Measurements from ENCODE around the gene SLC44A5.
"Not testable (repeated sequence)": the region's sequence is repeated elsewhere in the genome, so short reads cannot be mapped to it uniquely, and the experiment has no call there.

The SLC44A5 gene

GRCh38 chr1:75366595-75366994, 244.3 kb downstream of the SLC44A5 start:
- no peak for DNase-seq (ENCODE audit: low read depth)

DNA sequence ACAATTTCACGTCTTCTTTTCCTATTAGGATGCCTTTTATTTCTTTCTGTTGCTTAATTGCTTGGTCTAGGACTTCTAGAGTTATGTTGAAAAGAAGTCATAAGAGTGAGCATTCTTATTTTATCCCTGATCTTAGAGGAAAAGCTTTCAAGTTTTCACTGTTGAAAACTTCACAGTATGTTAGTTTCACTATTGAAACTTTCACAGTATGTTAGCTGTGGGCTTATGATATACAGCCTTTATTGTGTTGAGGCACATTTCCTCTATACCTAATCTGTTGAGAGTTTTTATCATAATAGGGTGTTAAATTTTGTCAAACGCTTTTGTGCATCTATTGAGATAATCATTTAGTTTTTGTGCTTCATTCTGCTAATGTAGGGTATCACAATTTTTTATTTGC, 249.7 kb downstream of the SLC44A5 start:
- no peak for DNase-seq (ENCODE audit: low read depth)

GRCh38 chr1:75354267-75354666, 256.6 kb downstream of the SLC44A5 start:
- not testable (repeated sequence) for DNase-seq (ENCODE audit: low read depth)

DNA sequence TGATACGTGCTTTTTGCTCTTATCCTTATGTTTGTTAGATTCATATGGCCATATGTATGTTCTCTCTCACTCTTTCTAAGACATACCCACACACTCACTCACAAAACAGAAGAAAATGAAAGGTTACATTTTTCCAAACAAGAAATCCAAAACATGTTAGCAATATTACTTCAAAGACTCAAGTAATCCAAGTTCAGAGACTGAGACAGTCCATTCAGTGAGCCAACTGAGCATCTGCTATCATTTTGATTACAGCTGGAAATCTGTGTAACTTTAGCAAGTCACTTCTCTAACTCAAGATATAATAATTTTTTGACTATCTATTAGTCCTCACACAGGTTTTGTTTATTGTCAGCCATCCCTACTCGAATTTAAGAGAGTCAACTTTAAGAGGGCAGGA, 257.9 kb downstream of the SLC44A5 start:
- DNase-seq (ENCODE audit: low read depth) = no peak

GRCh38 chr1:75345538-75346292, 265.2 kb downstream of the SLC44A5 start:
- DNase-seq (ENCODE audit: low read depth) = no peak

- DNase-seq (ENCODE audit: low read depth) = no peak
Observed at GRCh38 chr1:75342786-75343185, 268.1 kb downstream of the SLC44A5 start.

DNA sequence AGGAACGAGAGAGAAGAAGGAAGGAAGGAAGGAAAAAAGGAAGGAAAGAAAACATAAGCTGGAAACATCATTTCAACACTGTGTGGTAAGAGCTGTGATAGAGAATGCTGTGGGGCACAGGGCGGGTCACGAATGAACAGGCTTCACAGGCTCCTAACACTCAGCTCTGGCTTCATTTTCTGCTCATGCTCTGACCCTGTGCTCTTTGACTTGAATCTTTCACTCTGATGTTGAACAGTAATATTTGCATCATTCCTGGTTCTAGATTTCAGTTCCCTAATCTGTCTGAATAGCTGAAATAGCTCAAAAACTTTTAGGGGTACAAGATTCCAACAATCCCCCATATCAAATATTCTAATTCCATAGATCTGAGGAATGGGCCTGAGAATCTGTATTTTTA, 269.4 kb downstream of the SLC44A5 start:
- DNase-seq (ENCODE audit: low read depth) = no peak

DNA sequence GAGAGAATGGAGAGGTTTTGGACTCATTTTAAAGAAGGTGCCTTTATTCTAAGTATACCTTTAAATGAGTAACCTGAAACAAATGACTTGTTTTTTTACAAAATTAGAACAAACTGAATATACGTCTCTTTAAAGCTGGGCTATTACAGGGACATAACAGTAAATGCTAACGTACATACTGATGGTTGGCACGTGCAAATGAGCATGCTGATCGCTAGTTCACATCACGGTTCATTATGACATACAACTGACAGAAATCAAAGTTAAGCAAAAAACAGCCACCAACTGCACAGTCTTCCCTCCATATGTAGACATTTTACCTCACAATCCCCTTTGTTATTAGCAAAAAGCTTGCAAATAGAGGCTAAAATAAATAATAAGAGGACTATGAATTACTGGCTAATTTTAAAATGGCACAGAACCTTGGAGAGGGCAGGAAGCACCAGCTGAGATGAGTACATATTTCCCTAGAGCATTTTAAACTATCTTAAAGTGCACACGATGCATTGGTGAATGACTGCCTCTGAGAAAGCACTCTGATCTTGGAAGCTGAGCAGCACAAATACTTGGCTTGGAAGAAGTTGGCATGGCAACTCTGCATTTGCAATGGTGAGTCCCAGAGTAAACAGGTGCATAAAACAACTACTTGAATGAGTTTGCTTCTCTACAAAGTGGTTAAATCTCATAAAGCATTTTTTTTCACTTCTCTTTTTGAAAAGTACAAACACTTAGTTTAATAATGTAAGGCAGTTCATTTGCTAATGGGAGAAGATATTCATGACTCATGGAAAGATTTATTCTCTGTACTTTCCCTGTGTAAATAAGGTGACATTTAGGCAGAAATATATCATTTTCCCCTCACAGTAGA, 272.1 kb downstream of the SLC44A5 start:
- DNase-seq (ENCODE audit: low read depth) = no peak

DNA sequence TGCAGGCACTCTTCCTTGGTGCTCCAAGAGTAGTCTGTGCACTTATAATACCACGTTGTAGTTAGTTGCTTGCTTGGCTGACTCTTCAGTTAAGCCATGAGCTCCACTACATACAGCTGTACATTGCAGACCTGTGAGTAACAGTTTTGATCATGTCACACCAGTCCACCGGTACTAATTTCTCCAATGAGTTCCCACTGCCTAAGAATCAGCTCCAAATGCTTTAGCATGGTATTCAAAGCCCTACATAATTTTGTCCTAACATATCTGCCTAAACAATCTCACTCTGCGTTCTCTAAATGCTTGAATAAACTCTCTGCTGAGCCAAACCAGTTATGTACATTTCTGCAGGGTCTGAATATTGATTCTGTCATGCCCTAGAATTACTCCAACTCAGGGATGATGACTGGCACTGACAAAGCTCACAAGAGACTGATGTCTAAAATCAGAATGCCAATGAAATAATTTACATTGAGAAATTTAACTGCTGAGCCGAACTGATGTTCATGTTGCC, 276.0 kb downstream of the SLC44A5 start:
- DNase-seq (ENCODE audit: low read depth) = no peak

DNA sequence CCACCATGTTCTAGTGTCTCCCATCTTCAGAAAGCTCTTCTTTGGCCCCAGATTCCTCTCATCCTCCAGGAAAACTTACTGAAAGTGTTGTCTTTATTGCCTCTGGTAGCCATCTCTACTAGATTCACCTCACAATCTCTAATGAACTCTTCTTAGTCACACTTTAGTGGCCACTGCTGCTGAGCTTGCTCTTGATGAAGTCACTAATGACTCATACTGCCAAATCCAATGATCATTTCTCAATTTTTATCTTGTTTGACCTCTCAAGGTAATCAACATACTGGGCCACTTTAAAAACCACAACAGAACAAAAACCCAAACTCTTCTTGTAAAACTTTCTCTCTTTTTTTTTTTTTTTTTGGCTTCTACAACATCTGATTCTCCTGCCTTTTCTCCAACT, 280.3 kb downstream of the SLC44A5 start:
- no peak for DNase-seq (ENCODE audit: low read depth)

DNA sequence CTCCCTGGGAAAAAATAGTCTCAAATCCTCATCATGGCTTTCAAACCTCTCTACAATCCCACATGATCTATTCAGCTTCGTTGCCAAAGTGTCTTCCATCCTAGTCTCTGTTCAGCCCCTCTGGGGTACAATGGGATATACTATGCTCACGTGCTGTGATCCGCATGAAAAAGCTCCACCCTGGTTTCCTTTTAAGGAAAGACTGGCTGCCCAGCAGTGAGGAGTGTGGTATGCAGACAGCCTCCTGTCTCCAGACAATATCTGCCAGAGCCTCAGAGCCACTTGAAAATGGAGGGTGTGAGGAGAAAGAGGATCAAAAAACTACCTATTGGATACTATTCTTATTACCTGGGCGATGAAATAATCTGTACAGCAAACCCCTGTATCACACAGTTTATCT, 282.2 kb downstream of the SLC44A5 start:
- DNase-seq (ENCODE audit: low read depth) = no peak

DNA sequence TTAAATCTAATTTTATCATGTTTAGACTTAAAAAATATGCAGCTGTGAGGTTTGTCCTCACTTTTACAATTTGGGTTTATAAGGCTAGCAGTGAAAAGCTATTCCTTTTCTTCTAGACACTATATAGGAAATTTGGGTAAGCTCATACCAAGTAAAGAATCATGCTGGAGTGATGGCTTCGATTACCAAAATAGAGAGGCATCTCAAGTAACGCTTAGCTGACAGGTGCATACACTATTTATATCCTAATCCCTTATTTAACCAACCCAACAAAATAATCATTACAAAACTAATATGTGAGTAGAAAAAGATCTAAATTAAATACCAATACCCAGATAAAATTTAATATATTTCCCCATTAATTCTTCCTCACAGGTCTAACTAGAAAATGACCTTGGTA, 283.5 kb downstream of the SLC44A5 start:
- no peak for DNase-seq (ENCODE audit: low read depth)

DNA sequence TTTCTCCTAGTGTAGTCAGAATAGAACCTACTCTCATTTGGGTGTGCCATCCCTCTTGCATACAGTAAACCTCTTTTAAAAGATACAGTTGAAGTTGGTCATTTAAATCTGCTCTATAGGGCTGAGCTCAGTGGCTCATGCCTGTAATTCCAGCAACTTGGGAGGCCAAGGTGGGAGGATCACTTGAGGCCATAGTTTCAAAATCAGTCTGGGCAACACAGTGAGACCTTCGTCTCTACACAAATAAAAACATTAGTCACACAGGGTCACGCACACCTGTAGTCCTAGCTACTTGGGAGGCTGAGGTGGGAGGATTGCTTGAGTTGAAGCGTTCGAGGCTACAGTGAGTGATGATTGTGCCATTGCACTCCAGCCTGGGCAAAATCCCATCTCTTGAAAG, 292.9 kb downstream of the SLC44A5 start:
- DNase-seq (ENCODE audit: low read depth) = no peak

DNA sequence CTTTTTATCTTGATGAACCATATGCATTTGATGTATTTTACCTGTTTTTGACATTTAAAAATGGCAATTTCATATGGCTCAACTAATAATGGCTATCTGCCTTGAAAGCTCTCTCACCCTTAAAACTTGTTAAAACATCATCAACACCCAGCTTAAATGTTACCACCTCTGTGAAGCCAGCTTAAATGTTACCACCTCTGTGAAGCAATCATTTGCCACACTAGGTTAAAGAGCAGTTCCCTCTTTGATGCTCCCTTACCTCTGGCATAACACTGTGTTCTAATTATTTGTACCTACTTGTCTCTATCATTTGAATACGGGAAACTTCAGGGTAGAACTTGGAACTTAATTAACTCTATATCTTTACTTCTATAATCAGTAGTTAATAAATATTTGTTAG, 294.7 kb downstream of the SLC44A5 start:
- no peak for DNase-seq (ENCODE audit: low read depth)

DNA sequence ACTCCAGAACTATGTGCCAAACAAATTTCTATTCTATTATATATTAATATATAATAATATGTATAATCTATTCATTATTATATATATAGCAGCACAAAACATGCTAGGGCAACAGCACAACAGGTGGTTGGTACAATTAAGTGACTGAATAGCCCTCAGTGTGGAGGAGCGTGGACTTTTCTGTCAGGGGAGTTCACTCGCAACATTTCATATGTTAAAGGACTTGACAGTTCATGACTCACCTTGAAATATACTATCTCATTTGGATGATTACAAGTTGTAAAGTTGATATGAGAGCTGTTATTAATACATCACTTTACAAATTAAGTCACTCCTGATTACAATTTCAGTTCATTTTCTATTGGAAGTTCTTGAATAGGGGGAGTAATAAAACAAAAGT, 298.3 kb downstream of the SLC44A5 start:
- no peak for DNase-seq (ENCODE audit: low read depth)

DNA sequence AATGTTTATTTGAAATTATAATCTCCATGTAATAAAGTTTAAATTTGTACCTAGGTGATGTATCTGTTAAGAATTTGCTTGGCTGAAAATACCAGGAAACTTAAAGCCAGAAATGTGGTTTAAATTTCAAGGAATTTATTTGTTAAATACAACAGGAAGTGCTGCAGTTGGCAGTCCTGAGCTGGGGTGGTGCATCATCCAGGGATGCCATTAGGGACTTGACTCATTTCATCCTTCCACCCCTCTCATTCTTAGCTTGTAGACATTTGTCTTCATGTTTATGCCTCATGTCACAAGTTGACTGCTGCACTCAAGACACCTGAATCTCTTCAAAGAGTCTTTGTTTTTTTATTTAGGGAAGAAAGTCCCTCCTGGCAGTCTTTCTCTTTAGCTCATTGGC, 300.8 kb downstream of the SLC44A5 start:
- DNase-seq (ENCODE audit: low read depth) = no peak

DNA sequence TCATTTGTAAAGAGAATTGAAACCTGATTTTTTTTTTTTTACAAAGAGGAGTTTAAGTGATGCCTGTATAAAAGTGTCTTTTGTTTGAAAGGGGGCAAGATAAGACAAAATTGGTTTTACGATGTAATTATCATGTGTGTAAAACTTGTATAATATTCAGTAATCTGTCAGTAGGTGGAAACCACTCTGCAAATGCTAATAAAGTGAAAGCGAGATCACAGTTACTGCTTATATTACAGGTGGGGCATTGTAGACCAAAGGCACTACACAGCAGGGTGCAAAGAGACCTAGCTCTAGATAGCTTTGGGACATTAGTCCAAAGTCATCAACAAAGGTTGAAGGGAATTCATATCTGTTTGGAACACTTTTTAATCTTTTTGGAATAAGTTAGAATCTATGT, 302.5 kb downstream of the SLC44A5 start:
- DNase-seq (ENCODE audit: low read depth) = no peak

- DNase-seq (ENCODE audit: low read depth) = no peak
Observed at GRCh38 chr1:75305061-75305460, 305.9 kb downstream of the SLC44A5 start.

- DNase-seq (ENCODE audit: low read depth) = no peak
Observed at GRCh38 chr1:75293270-75293669, 317.6 kb downstream of the SLC44A5 start.

- DNase-seq (ENCODE audit: low read depth) = no peak
Observed at GRCh38 chr1:75292013-75292412, 318.9 kb downstream of the SLC44A5 start.

DNA sequence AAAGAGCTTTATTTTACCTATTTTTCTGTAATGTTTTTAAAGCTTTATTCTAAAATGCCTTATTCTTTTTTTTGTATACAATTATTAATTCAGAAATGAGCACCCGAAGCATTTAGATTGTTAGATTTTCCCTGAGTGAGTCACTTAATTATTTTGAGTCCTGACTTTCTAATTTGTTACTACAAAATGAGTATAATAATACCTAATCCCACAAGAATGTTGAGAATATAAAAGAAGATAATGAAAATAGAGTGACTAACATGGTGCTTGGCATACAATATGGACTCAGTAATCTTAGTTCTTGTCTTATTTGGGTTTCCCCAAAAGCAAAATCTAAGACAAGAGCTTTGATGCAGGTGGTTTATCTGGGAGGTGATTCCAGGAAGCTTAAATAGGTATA, 334.5 kb downstream of the SLC44A5 start:
- DNase-seq (ENCODE audit: low read depth) = no peak

DNA sequence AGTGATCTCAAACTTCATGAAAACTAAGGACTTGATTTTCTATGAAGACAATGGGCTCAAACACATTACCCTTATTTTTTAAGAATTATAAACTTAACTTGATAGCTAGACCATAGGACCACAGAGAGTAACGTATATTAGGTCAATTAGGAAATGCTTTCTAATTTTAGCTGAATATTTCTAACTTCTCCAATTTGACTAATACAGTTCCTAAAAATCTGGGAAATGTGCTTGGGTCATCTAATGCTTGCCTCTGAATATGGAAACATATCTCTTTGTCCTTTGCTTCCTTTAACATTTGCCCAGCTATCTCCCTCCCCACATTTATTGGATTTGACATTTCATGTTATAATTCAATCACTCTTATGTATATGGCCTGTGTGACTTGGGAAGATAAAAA, 335.3 kb downstream of the SLC44A5 start:
- no peak for DNase-seq (ENCODE audit: low read depth)

GRCh38 chr1:75274920-75275506, 335.9 kb downstream of the SLC44A5 start:
- no peak for DNase-seq (ENCODE audit: low read depth)
